Left lung (tissue), 10 donors: ENCODE results near the gene GLIS1. TPM values are rescaled to one million over a fixed set of nuclear protein-coding genes. Genes with fewer than 3 reads are reported as not detected.

Experiments
- ATAC-seq: fragments of 200-7000 bp; cut with Tn5 transposase; one replicate; pipeline ENCODE4 v1.9.1; 2020; ENCODE audit warnings: moderate library complexity
- DNase-seq, 4 donors: peaks; one replicate each; pipeline ENCODE4 v3.0.0-alpha.2; 2013 to 2020
- H3K27ac ChIP-seq, 2 donors: fragments of 200-600 bp; sonication (generic) in 1 of 2; one replicate each; pipeline versions ENCODE4 v1.5.0 to v1.8.0; 2020 to 2021
- H3K27me3 ChIP-seq, 2 donors: fragments of 200-600 bp; sonication (generic) in 1 of 2; one replicate each; pipeline versions ENCODE4 v1.5.0 to v1.8.0; 2020 to 2021
- H3K36me3 ChIP-seq, 2 donors: fragments of 200-600 bp; sonication (generic) in 1 of 2; one replicate each; pipeline versions ENCODE4 v1.5.0 to v1.8.0; 2020 to 2021
- H3K4me1 ChIP-seq, 2 donors: fragments of 200-600 bp; one replicate each; pipeline ENCODE4 v1.8.0; 2021
- H3K4me3 ChIP-seq, 2 donors: fragments of 200-600 bp; sonication (generic) in 1 of 2; one replicate each; pipeline versions ENCODE4 v1.5.0 to v1.8.0; 2020 to 2021; ENCODE audit warnings: mild to moderate bottlenecking in 1 of 2
- H3K9me3 ChIP-seq, 2 donors: fragments of 200-600 bp; sonication (generic) in 1 of 2; one replicate each; pipeline versions ENCODE4 v1.5.0 to v1.8.0; 2020 to 2021
- intact Hi-C, 2 donors: fragments of 100-400 bp; cut with DNase I; formaldehyde crosslinking; loops; one replicate each; pipeline versions ENCODE4 v1.11.2 to v1.14.2; 2022
- polyA plus RNA-seq, 6 donors: library from polyadenylated mRNA; unstranded; fragments of 120-200 nt; gene quantifications; one replicate each; pipeline ENCODE4 v1.2.1, GENCODE V29; 2013; ENCODE audit not compliant: insufficient read length in 6 of 6
- total RNA-seq, 2 donors: library from RNA; stranded (reverse); fragmentation: NEBNext Ultra II Directional; extraction: Animal tissue kit (Norgen Biotek cat#: 25700); gene quantifications; one replicate each; pipeline ENCODE4 v1.2.1, GENCODE V29; 2021
- TF ChIP-seq, protein P1 (sequence below), 2 donors: fragments of 200-600 bp; sonication (generic) in 1 of 2; IDR thresholded peaks; one replicate each; pipeline versions ENCODE4 v1.5.0 to v1.8.0; 2021; ENCODE audit warnings: antibody characterized with exemption in 2 of 2
- donor health status: DM: no; HTN: yes; CAD: no.
- donor health status: DM: no; HTN: no; CAD: no.

GLIS1 gene
- total and polyA plus RNA-seq, 8 donors: 0.06 to 0.16 (median 0.12) TPM; not detected in 4

DNA sequence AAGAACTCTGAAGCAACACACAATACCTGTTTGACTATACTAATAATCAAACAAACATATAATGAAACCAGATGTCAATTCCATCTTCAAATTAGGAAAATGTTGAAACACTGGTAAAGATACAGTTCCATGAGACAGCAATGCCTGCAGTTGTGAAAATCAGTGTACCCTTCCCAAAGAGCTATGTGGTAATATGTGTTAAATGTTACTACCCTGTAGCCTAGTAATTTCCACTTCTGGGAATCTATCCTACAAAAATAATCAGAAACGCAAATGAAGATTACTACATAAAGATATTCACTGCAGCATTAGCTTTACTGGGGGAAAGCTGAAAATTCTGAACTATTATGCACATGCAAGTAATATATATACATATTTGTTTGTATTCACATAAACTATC, 16.9 kb downstream of the GLIS1 start:
- no peak overlapping the region for H3K27ac ChIP-seq
- no peaks in the 10 kb centered on the region for H3K27me3 ChIP-seq
- no peaks in the 10 kb centered on the region for H3K9me3 ChIP-seq
- ATAC-seq: no peak
- TF ChIP-seq, protein P1, sequence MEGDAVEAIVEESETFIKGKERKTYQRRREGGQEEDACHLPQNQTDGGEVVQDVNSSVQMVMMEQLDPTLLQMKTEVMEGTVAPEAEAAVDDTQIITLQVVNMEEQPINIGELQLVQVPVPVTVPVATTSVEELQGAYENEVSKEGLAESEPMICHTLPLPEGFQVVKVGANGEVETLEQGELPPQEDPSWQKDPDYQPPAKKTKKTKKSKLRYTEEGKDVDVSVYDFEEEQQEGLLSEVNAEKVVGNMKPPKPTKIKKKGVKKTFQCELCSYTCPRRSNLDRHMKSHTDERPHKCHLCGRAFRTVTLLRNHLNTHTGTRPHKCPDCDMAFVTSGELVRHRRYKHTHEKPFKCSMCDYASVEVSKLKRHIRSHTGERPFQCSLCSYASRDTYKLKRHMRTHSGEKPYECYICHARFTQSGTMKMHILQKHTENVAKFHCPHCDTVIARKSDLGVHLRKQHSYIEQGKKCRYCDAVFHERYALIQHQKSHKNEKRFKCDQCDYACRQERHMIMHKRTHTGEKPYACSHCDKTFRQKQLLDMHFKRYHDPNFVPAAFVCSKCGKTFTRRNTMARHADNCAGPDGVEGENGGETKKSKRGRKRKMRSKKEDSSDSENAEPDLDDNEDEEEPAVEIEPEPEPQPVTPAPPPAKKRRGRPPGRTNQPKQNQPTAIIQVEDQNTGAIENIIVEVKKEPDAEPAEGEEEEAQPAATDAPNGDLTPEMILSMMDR (IDR thresholded peaks at IDR 0.05): no peak
- intact Hi-C loops: no loop called here
- DNase-seq: no peak
- no peaks in the 10 kb centered on the region for H3K4me1 ChIP-seq
- H3K36me3 ChIP-seq: no peaks in the 10 kb centered on the region
- no peak overlapping the region for H3K4me3 ChIP-seq

DNA sequence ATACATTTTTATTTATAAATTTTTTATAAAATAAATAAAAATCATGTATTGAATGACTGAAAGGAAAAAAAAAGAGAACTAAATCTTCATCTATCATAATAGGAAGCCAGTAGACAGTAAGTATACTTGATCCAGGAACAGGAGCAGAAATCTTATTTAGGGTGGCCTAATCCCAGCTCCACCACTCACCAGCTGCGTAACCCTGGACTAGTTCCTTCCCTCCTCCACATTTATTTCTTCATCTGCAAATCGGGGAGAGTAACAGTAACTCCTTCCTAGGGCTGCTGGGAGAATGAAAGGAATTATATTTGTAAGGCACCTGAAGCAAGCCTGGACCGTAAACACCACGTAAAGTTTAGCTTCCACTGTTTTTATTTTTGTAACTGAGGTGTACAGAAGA, 17.9 kb downstream of the GLIS1 start:
- H3K4me3 ChIP-seq: no peak overlapping the region
- intact Hi-C loops: no loop called here
- TF ChIP-seq, protein P1 (IDR thresholded peaks at IDR 0.05): no peak
- H3K27me3 ChIP-seq: no peaks in the 10 kb centered on the region
- H3K27ac ChIP-seq: no peak overlapping the region
- H3K9me3 ChIP-seq: no peaks in the 10 kb centered on the region
- DNase-seq: no peak
- no peak for ATAC-seq
- H3K4me1 ChIP-seq: no peaks in the 10 kb centered on the region
- no peaks in the 10 kb centered on the region for H3K36me3 ChIP-seq

DNA sequence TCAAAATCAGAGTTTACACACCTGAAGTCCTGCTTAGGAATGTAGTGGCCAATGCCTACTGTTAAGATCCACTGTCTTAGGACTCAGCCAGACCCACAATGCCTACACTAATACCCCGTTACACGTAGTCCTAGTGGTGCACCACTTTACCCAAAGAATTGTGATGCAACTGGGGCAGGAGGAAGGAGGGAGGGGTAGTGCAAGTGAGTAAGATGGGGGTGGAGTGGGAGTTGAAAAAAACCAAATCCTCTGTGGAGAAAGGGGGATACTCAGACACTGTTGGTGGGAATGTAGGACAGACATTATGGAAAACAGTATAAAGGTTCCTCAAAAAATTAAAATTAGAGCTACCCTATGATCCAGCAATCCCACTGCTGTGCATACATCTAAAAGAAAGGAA, 19.5 kb downstream of the GLIS1 start:
- Histone ChIP-seq H3K4me3 (no peak overlapping the region), H3K36me3 (no peaks in the 10 kb centered on the region), H3K9me3 (no peaks in the 10 kb centered on the region), H3K27ac (no peak overlapping the region), H3K27me3 (peaks cover 0 to 11% of the 10 kb centered on the region in 2 donors), H3K4me1 (no peaks in the 10 kb centered on the region)
- no peak for ATAC-seq
- TF ChIP-seq, protein P1 (IDR thresholded peaks at IDR 0.05): no peak
- intact Hi-C loops: no loop called here
- no peak for DNase-seq

DNA sequence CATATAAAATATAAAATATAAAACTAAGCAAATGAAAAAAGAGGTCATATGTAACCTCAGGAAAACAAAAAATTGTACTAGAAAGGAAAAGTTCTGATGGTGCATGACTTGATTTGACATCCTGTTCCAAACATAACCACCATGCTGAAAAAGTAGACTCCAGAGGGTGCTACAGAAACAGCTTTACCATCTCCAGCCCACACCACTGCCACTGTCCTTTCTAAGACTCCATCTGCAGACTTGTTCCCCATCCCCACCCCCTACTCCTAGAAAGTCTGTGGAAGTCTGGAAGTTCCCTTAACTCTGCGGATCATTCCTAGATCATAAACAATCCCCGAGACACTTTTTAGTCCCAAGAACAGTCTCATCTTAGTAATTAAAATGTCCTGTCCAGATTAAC, 20.5 kb downstream of the GLIS1 start:
- intact Hi-C loops: no loop called here
- ATAC-seq: no peak
- TF ChIP-seq, protein P1 (IDR thresholded peaks at IDR 0.05): no peak

DNA sequence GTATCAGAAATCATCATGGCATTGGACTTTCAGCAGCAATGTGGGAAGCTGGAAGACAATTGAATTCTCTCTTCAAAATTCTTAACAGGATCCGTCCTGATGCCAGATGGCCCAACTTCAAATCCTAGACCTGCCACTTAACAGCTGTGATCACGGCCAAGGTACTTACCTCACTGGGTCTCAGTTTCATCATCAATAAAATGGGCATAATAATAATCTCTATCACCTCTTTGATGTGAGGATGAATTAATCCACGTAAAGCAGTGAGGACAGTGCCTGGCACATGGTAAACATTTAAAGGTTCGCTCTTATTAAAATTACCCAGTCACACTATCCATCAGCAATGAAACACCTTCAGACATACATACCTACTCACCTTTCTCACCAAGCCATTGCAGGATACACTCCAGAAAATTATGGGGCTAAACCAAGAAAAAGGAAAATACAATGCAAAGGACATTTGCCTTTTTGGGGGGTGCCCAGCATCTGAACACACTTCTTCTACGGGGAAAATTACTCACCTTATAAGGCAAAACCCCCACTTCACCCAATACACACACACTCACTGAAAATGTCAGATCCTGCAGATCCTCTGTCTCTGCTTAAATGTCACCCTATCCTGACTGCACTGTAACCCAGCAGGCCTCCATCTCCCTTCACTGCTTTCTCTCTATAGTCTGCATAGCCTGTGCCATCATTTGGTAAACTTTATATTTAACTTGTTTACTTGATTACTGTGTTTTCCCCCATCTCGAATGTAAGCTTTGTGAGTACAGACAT, 21.7 kb downstream of the GLIS1 start:
- Histone ChIP-seq H3K27me3 (peaks cover 0 to 19% of the 10 kb centered on the region in 2 donors), H3K4me3 (no peak overlapping the region), H3K4me1 (no peaks in the 10 kb centered on the region), H3K9me3 (no peaks in the 10 kb centered on the region), H3K36me3 (no peaks in the 10 kb centered on the region), H3K27ac (no peak overlapping the region)
- intact Hi-C loops: no loop called here
- no peak for ATAC-seq
- TF ChIP-seq, protein P1 (IDR thresholded peaks at IDR 0.05): no peak
- DNase-seq: no peak

More for the DNA sequence above, 20.5 kb downstream of the GLIS1 start:
- no peak overlapping the region for H3K4me3 ChIP-seq
- DNase-seq: no peak
- H3K9me3 ChIP-seq: no peaks in the 10 kb centered on the region
- peaks cover 0 to 19% of the 10 kb centered on the region in 2 donors for H3K27me3 ChIP-seq
- H3K36me3 ChIP-seq: no peaks in the 10 kb centered on the region
- H3K27ac ChIP-seq: no peak overlapping the region
- no peaks in the 10 kb centered on the region for H3K4me1 ChIP-seq
